GM18517 (cell line): ENCODE results near the gene BNC2.

Experiments used
- ATAC-seq: cut with Tn5 transposase; IDR thresholded peaks from one replicate; pipeline ENCODE4 v1.9.1; 2021; ENCODE audit warnings: mild to moderate bottlenecking, moderate library complexity; ENCODE audit not compliant: unreplicated experiment

The BNC2 gene

DNA sequence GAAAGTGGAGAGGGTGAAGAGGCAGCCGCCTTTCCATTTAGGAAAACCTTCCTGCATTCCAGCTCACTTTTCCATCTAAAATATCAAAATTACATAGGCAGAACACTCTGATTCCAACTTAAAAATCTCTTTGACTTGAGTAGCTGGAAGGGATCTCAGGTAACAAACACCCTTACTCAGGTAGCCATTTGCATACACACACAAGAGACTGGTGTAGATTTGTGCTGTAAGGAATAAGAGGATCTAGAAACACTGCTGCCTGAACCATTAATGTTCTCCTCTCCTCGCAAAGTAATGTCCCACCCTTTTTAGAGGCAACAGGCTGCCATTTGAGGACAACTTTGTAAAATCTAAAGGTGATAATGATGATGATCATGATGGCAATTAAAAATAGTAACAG, 53.5 kb downstream of the BNC2 start:
- ATAC-seq = no peak

DNA sequence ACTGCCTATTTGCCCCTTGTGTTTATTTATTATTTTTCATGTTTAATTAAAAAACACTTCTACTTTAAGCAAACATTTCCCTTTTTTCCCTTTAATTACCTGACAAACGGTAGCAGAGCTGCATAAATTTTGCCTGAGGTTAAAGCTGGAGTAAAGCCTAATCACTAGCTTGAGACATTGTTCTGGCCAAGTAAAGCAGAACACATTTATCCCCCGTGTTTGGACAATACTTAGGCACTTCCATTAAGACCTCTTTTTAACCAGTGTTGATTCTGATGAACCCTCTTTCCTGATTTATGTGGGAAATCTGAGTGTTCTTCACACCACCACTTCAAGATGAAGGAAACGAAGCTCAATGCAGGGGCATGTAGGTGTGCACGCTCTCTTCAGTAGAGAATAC, 54.5 kb downstream of the BNC2 start:
- no peak for ATAC-seq

DNA sequence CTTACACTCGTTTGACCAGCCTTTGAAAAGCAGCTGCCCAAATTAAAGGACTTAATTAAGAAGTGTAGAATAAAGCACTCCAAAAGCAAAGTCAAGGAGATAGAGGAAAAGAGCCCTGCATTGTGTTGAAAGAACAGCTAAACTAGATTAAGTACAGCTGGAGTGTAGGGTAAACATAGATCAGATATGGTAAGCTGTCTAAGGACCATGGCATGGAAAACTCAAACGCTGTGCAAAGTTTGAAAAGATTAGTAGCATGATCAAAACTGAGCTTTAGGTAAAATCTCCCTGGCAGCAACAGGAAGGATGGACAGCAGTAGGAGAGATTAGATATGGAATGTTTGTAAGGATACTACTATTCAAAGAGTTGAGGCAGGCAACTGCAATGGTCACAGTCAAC, 55.4 kb downstream of the BNC2 start:
- ATAC-seq = no peak

DNA sequence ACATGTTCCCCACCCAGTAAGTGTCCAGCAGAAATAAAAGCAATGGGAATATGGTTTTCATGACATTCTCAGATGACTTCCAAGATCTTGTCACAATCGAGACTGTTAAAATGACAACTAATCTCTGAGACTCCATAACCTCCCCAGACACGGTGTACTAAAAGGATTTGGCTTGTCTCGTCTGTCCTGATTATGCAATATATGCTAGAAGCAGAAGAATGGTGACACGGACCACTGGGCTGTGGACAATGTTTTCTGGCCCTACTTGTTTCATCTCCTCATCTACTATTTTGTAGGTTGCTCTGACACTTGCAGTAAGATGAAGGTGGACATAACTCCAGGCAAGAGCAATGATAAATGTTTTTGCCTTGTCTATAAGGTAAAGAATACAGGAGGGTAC, 56.6 kb downstream of the BNC2 start:
- no peak for ATAC-seq

DNA sequence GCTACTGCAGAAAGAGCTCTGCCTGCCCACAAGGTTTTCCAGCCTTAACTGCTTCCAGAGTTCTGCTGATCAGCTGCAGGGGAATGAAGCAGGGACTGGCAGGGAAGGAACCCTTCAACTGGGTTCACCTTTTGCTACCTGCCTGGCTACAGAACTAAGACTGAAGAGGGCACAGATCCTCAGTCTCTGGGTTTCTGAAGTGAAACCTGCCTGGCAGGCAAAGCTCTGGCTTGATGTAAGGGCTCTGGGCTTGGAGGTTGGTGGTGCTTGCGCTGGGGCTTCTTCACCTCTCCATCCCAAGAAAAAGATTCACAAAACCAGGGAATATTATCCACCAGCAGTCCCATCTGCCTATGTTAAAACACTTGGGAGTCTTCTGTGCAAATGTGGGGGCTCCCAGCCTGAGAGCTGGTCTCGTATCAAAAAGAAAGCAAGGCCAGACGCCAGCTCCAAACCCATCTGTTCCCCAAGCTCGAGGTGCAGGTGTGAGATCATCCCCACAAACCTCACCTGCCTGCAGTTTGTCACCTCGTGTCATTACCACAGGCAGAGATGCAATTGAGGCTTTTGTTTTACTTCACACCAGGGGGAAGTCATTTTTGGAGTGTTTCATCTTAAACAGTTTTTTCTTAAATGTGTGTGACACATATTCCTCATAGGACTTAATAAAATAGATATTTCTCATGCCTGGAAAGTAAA, 58.3 kb downstream of the BNC2 start:
- ATAC-seq = no peak

DNA sequence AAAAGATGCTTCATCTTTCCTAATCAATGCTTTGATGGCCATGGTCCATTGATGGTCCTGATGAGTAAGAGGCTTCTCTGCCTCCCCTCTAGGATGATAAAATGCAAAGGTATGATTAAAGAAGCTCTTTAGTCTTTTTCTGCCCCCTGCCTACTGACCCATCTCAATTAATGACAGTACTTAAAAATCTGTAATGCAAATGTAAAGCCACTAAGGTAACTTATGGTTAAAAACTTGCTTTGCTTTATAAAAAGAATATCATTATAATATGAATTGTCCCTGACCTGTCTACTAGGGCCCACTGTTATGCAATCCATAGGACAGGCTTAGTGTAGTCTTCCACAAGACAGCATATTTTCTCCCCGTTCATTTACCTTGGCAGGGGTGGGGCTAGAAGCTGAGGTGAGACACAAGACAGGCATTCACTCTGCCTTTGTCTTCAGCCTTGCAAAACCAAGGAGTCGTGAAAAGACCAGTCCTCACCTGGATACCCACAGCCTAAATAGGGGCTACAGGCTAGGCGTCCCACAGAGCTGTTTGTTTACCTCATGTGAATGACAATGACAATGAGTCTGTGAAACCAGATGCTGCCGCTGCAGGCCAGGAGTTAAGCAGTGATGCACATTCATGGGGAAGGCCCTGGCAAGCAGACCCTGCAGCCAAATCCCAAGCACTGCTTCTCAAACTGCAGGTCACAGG, 60.4 kb downstream of the BNC2 start:
- no peak for ATAC-seq

DNA sequence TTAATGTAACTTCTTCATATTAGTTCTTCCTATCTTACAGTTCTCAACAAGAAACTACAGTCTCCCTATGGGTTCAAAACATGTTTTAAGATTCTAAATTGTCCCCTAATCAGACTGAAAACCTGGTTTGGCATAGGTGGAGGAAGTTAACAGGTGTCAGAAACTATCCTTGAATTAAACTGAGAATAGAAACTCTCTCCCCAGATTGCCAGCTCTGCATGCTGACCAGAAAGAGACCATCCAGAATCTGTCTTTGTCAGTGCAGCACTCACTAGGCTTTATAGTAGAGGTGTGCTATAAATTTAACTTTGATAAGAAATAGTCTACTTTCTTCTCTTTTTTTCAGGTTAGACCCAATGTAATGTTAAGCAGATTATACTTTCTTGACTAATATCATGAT, 63.8 kb downstream of the BNC2 start:
- no peak for ATAC-seq

DNA sequence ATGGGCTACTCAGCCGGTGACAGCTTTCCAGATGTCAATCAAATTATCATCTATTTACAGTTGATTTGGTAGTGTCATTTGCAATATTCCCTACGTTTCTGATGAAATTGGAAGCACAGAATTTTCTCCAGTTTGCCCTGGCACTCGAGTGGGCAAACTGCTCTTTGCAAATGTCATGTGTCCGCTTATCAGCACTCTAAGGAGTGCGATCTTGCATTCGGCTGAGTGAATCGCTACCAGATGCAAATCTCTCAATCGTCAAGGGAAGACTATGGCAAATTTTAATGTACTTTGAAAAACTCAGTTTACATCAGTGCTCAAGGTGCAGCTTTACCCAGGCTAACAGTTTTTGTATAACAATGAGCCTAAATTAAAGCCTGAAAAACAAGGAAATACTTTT, 66.8 kb downstream of the BNC2 start:
- no peak for ATAC-seq

DNA sequence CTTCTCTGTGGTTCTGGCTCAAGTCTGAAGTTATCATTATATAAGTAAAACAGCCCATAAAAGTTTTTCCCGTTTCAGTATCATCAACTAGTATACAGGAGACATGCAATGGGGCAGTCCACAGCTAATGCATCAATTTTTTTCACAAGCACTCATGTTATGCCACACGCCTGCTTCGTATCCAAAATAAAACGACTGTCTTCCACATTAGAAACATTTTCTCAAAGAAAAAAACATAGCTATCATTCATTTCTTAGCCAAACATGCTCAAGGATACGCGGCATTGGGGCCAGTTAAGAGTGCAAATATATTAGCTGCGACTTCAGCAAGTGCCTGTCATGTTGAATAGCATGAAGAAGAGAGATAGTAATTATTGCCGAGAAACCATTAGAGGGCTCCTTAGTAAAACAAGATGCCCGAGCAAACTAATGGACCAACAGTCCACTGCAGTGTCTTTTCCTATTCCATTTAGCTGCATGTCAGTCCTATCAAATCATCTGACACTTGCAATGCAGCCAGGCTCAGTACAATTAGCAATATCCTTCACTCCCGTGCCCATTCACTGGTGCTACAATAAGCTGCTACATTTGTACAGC, 68.5 kb downstream of the BNC2 start:
- no peak for ATAC-seq

DNA sequence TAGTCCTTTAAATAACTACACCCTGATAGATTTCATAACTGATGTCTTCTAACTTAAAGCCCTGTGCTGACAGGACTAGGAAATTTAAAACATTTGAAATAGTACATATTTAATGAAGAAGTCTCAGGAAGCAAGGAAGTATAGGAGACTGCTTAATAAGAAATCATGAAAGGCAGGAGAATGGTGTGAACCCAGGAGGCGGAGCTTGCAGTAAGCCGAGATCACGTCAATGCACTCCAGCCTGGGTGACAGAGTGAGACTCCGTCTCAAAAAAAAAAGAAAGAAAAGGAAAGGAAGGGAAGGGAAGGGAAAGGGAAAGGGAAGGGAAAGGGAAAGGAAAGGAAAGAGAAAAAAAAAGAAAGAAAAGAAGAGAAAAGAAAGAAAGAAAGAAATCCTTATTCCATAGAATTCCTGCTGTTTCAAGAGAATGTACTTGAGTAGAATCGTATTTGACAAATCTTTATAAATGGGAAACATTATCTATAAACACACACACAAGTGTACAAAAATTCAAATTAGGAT, 74.1 kb downstream of the BNC2 start:
- ATAC-seq = no peak

DNA sequence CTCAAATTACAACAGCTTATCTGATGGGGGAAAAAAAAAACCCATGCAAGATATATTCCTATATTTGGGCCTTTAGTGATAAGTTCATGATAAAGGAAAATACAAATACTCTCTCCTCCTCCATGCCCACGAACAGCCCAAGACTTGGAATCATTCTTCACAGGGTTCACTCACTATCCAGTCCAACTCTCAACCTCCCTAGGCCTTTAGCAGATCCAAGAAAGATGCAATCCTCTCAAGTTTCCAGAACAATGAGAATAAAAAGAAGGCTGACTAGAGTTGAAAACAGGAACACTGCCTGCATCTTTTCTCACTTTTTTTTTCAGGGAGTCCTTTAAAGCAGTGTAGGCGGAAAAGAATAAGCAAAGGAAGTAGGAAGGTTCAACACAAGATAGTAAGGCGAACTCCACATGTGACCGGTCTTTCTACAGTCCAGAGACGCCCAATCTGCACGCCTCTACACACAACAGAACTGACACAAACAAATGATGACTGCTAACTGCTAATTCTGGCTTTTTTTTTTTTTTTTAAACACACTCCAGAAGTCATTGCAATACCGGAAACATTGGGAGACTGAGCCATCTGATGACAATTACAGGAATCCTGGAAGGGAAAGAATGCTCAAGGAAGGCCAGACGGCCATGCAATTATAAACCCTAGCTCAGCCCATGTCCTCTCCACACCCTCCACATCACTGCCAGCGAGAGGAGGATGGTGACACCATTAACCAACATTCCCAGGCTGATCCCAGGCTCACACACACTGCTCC, 75.4 kb downstream of the BNC2 start:
- no peak for ATAC-seq

DNA sequence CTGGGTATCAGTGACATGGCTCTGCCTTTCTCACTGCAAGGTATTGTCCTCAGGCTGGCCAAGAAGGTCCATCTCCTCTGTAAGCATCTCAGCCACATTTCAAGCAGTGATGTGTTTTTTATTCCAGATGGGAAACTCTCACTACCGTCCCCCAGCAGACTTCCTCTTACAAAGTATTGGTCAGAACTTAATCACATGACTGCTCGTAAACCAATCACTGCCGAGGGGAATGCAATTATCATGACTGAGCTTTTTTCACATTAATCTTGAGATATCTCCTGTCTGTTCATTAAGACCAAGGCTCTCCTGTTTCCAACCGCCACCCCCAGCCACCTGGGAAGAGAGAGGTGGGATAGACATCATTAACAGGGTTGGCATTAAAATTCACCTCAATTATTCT, 76.4 kb downstream of the BNC2 start:
- ATAC-seq = no peak

DNA sequence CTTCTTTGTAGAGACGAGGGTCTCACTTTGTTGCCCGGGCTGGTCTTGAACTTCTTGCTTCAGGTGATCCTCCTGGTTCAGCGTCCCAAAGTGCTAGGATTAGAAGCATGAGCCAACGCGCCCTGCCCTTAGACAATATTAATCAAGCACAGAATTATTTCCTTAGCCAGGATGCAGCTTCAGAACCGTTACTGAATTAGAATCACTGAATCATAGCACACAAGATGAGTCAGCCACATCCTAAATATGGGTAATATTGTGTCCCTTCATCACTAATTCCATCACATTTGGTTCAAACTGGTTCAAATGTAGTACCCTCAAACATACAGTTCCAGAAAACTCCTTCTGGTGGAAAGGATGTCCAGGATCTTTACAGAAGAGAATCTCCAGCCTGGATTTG, 82.7 kb downstream of the BNC2 start:
- ATAC-seq = no peak

DNA sequence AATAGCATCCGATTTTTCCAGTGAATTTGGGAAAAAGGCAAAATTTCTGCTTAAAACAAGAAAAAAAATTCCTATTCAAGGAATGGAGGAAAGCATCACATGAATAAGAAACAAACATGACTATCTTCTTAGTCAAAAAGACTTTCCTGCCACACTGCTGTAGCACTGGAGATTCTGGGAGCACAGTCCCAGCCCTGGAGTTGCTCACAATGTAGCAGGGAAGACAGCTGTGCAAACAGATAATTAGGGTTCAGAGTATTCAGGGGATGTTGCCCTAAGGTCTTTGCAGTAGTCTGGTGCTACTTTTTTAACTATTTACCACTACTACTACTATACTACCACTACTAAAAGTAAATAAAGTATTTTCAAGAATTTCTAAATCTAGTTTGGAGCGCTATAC, 86.5 kb downstream of the BNC2 start:
- no peak for ATAC-seq

DNA sequence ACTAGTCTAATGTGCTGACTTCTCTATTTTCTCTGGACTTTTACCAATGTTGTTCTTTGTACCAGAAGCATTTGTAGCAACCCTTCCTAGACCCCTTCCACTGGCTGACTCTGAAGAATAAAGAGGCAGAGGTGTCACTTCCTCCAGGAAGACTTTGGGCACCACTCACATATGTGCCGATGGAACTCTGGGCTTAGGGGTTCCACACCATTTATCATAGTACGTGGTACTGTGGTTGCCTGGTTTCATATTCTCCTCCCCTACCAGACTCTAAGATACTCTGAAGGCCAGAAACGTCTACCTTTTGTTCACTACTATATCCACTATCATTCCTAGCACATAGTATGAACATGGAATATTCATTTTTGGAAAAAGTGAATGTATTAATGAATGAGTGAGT, 88.0 kb downstream of the BNC2 start:
- ATAC-seq = no peak

DNA sequence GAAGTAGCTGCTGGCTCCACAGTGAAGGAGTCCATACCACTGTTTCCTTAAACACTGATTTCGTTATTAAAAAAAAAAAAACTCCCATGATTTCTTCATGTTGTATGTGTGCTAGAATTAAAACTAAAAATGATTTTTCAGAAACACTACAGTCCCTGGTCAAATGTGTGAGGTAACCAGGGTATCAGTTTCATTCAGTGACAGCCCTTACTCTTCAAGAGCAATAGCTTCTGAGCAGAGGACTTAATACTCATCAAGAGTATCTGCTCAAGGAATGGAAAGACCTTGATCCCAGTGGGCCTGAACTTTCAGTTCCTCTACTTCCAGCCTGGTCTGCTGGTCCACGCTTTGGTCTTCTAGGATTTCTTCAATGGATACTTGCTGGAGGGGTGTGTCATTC, 95.1 kb downstream of the BNC2 start:
- no peak for ATAC-seq

DNA sequence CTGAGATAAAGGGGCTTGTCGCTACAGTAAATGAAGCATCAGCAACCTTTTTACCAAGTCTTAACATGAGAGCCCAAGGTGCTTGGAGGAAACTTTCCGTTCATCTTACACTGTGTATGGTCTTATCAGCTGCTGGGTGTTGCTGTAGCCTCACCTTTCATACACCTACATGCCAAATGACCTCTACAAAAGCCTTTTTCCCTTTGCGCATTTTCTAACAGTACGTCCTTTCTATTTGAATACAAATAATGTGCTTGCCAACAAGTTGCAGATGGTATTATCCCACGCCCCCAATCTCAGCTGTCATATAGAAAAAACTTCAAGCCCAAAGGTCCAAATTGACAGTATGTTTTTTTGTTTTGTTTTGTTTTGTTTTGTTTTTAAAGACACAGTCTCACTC, 96.9 kb downstream of the BNC2 start:
- no peak for ATAC-seq

DNA sequence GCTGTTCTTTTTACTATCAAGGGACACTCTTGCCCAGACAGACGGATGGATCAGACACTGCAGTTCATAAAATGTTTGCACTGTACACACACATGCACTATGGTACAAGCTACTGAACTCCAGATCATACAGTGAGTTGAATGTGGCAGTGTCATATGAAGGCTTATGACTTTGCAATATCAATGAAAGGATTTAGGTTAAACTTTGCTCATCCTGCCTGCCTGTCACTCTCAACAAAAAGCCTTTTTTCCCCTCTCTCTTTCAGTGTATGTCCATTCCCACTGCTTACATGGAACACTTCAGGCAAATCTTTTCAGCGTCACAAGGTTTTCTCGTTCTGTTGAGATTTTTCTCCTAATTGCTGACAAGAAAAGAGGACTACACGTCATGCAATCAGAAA, 97.4 kb downstream of the BNC2 start:
- no peak for ATAC-seq

DNA sequence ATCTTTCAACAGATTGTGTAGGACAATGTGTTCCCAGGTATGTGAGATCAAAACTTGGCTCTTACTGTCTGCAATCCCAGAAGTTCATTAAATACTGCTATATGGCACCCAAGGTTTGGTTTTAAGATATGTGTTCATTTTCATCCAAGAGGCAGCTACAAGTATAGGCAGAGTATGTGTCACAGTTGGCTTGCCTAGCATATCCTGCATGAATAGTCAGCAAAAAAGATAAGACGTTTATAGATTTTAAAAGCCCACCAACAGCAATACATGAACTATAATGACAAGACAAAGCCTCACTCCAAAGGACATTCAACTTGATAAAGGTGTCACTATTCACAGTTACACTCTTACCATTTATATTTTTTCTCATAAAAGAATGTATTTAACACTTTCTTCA, 99.1 kb downstream of the BNC2 start:
- ATAC-seq = no peak

DNA sequence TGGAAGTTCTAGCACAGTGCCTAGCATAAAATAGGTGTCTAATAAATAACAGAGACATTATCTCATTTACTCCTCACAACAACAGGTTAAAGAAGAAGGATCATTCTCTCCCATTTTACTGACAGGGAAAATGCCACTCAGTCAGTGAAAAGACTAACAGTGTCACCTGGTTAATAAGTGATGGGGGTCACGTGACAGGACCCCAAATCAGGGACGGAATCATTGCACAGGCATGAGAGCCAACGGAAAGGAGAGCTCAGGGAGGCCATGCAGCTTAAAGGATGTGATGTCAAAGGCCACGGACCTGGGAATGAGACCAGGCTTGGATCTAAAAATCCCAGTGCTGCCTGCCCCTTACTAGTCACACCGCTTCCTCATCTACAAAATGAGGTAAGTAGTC, 101.2 kb downstream of the BNC2 start:
- ATAC-seq = no peak

DNA sequence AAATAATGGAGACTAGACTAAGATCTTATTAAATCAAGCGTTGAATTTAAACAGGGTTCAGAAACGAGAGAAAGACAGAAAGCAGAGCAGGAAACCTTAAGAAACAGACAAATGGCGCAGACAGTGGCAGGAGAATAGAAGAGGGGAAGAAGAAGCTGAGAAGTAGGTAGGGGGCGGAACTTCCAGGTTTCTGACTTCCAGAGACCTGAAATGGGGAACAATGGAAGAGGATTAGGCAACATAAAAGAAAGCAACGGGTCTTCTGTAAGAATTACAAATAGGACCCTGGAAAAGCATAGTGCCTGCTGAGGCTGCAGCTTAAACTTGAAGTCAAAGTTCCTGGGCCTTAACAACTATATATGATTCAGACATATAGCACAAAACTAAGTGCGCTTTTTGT, 101.7 kb downstream of the BNC2 start:
- no peak for ATAC-seq

DNA sequence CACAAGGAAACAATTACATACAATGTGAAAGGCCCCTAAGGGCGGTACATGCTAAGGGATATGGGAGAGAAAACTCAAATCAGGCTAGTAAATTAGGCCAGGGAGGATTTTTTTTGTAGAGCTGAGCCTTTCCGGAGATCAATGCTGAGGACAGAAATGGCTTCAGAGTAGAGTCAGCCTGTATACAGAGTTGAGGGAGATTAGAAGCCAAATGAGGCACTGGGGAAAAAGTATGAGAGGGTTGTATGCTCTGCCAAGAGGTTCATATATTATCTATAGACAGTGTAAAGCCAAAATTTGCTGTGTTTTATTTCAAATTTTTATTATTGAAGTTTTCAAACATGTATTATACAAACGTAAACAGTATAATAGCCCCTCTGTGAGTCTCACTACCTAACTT, 103.1 kb downstream of the BNC2 start:
- ATAC-seq = no peak
